ENCODE data around the gene SLC38A5.
"Not testable (repeated sequence)": the region's sequence is repeated elsewhere in the genome, so short reads cannot be mapped to it uniquely, and the experiment has no call there.

The SLC38A5 gene

GRCh38 chrX:48450076-48450475 is 20.0 kb downstream of the SLC38A5 start:
- Histone ChIP-seq H3K27me3 (ENCODE audit: insufficient read depth, low read length) (no peaks in the 10 kb centered on the region), H3K9me3 (ENCODE audit: insufficient read depth, low read depth, low read length) (no peaks in the 10 kb centered on the region)

DNA sequence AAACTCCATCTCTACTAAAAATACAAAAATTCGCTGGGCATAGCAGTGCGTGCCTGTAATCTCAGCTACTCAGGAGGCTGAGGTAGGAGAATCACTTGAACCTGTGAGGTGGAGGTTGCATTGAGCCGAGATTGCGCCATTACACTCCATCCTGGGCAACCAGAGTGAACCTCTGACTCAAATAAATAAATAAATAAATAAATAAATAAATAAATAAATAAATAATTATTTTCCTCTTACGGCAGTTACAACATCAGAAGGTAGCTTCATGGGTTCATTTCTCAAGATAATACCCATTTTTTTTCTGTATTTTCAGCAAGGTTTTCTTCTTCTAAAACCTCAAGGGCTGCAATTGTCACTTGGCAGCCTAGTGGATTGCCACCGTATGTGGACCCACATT is 22.9 kb downstream of the SLC38A5 start:
- not testable (repeated sequence) for H3K27ac ChIP-seq (ENCODE audit: low read depth, low read length); H3K9me3 ChIP-seq (ENCODE audit: insufficient read depth, low read depth, low read length); H3K4me1 ChIP-seq (ENCODE audit: insufficient read depth, low read length); H3K4me3 ChIP-seq (ENCODE audit: low read length); H3K36me3 ChIP-seq (ENCODE audit: insufficient read depth, low read length); H3K27me3 ChIP-seq (ENCODE audit: insufficient read depth, low read length); H3K9ac ChIP-seq (ENCODE audit: low read depth, low read length)
- WGBS, result 95% methylated on average over 2 of the region's 6 CpGs

More at GRCh38 chrX:48450076-48450475, 20.0 kb downstream of the SLC38A5 start:
- H3K4me1 ChIP-seq (ENCODE audit: insufficient read depth, low read length), result no peaks in the 10 kb centered on the region
- no peak overlapping the region for H3K4me3 ChIP-seq (ENCODE audit: low read length)
- H3K36me3 ChIP-seq (ENCODE audit: insufficient read depth, low read length), result no peaks in the 10 kb centered on the region
- H3K27ac ChIP-seq (ENCODE audit: low read depth, low read length), result no peak overlapping the region
- no peak overlapping the region for H3K9ac ChIP-seq (ENCODE audit: low read depth, low read length)

DNA sequence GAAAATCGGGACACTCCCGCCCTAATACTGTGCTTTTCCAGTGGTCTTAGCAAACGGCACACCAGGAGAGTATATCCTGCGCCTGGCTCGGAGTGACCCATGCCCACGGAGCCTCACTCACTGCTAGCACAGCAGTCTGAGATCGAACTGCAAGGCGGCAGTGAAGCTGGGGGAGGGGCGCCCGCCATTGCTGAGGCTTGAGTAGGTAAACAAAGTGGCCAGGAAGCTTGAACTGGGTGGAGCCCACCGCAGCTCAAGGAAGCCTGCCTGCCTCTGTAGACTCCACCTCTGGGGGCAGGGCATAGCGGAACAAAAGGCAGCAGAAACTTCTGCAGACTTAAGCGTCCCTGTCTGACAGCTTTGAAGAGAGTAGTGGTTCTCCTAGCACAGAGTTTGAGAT is 36.3 kb downstream of the SLC38A5 start:
- not testable (repeated sequence) for H3K9me3 ChIP-seq (ENCODE audit: insufficient read depth, low read depth, low read length); H3K36me3 ChIP-seq (ENCODE audit: insufficient read depth, low read length); H3K27me3 ChIP-seq (ENCODE audit: insufficient read depth, low read length); H3K9ac ChIP-seq (ENCODE audit: low read depth, low read length); H3K4me3 ChIP-seq (ENCODE audit: low read length); H3K4me1 ChIP-seq (ENCODE audit: insufficient read depth, low read length); H3K27ac ChIP-seq (ENCODE audit: low read depth, low read length)
- WGBS, result 57% methylated on average over 13 of the region's 13 CpGs

DNA sequence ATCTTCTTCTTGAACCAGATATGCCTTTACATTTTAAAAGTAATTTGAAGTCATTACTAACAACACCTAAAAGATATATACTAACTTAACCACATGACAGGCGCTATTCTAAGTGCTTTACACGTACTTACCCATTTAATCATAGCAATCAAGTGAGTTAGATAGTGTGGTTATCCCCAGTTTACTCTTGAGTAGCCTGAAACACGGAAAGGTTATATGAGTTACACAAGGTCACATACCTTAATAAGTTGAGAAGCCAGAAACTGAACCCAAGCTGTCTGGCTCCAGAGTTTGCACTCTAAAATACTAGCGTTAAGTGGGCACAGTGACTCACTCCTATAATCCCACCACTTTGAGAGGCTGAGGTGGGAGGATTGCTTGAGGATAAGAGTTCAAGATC is 39.9 kb downstream of the SLC38A5 start:
- not testable (repeated sequence) for H3K4me1 ChIP-seq (ENCODE audit: insufficient read depth, low read length); H3K4me3 ChIP-seq (ENCODE audit: low read length); H3K36me3 ChIP-seq (ENCODE audit: insufficient read depth, low read length); H3K27me3 ChIP-seq (ENCODE audit: insufficient read depth, low read length); H3K9ac ChIP-seq (ENCODE audit: low read depth, low read length); H3K27ac ChIP-seq (ENCODE audit: low read depth, low read length); H3K9me3 ChIP-seq (ENCODE audit: insufficient read depth, low read depth, low read length)
- 100% methylated on average over 1 of the region's 4 CpGs for WGBS

GRCh38 chrX:48429606-48430005 is 40.5 kb downstream of the SLC38A5 start:
- 80% methylated on average over 3 of the region's 5 CpGs for WGBS
- H3K4me1 ChIP-seq (ENCODE audit: insufficient read depth, low read length); H3K4me3 ChIP-seq (ENCODE audit: low read length): not testable (repeated sequence)

GRCh38 chrX:48427027-48427716 is 42.9 kb downstream of the SLC38A5 start:
- no CpG with 5 or more reads among the region's 12 CpGs for WGBS
- H3K36me3 ChIP-seq (ENCODE audit: insufficient read depth, low read length); H3K27ac ChIP-seq (ENCODE audit: low read depth, low read length); H3K4me3 ChIP-seq (ENCODE audit: low read length); H3K9me3 ChIP-seq (ENCODE audit: insufficient read depth, low read depth, low read length); H3K9ac ChIP-seq (ENCODE audit: low read depth, low read length); H3K4me1 ChIP-seq (ENCODE audit: insufficient read depth, low read length); H3K27me3 ChIP-seq (ENCODE audit: insufficient read depth, low read length): not testable (repeated sequence)

More at GRCh38 chrX:48429606-48430005, 40.5 kb downstream of the SLC38A5 start:
- H3K9ac ChIP-seq (ENCODE audit: low read depth, low read length); H3K36me3 ChIP-seq (ENCODE audit: insufficient read depth, low read length); H3K9me3 ChIP-seq (ENCODE audit: insufficient read depth, low read depth, low read length); H3K27ac ChIP-seq (ENCODE audit: low read depth, low read length); H3K27me3 ChIP-seq (ENCODE audit: insufficient read depth, low read length): not testable (repeated sequence)

DNA sequence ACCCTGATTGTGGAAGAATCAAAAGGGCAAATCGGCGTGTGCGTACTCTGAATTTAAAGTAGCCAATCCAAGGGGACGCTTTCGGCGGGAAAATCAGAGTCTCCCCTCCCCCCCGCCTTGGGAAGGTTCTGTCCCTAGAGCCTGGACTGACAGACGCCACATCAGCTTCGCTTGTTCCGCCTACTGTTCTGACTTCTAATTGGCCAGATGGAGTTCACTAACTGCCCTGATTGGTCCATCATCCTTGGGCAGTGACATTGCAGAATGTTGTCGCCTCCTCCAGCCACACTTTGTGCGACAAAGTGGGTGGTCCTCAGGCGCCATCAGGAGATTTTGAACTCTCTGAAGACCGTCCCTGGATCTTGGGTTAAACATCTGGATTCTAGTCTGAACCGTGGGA is 58.2 kb downstream of the SLC38A5 start, which contains the start of gene SSX4B:
TSS of gene SSX4B (minus strand) at position 101 of the 400 bp plus-strand sequence. CDS start 588 bp downstream, outside the sequence.
- not testable (repeated sequence) for H3K27ac ChIP-seq (ENCODE audit: low read depth, low read length); H3K9ac ChIP-seq (ENCODE audit: low read depth, low read length); H3K9me3 ChIP-seq (ENCODE audit: insufficient read depth, low read depth, low read length); H3K4me3 ChIP-seq (ENCODE audit: low read length); H3K4me1 ChIP-seq (ENCODE audit: insufficient read depth, low read length); H3K27me3 ChIP-seq (ENCODE audit: insufficient read depth, low read length); H3K36me3 ChIP-seq (ENCODE audit: insufficient read depth, low read length)
- no CpG with 5 or more reads among the region's 15 CpGs for WGBS

Data from HUES64 (cell line).